GM23248 (cell line): ENCODE results near the gene RBP4.

Experiments
- EZH2 ChIP-seq: fragments of 200-600 bp; sonication (generic); IDR thresholded peaks from 2 replicates; pipeline ENCODE4 v1.6.1; 2018; ENCODE audit warnings: antibody characterized with exemption, mild to moderate bottlenecking; ENCODE audit not compliant: insufficient read depth, poor library complexity, severe bottlenecking
- EZH2phosphoT487 ChIP-seq: fragments of 200-600 bp; sonication (generic); IDR thresholded peaks from 2 replicates; pipeline ENCODE4 v1.6.1; 2018; ENCODE audit warnings: antibody characterized with exemption, moderate library complexity, mild to moderate bottlenecking, low read depth; ENCODE audit not compliant: insufficient read depth

DNA sequence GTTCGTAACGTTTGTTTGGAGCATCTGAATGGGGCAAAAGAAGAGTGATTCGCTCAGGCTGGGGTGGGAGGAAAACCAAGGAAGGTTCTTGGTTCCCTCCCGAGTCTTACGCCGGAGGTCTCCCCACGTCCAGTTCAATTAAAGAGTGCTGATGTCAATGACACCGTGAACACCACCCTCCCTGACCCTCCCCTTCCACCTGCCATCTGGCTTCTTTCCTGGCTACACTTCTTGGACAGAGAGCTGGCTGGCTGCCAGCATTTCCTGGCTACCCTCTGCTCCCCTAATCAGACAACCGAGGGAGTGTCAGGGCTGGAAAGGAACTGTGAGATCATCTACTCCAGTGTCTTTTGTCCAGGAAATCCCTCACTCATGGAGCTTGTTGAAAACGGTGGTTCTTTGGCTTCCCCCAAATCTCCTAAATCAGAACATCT, 58.7 kb downstream of the RBP4 start:
- TF ChIP-seq EZH2, result no peak
- no peak for TF ChIP-seq EZH2phosphoT487
